Activated CD4-positive, alpha-beta T cell treated with anti-CD3 and anti-CD28 coated beads, Interleukin-2, Interleukin-6, amounts not matched to agents 100 ng/mL and 50 ng/mL, durations not matched to agents 16 hours and 8 hours (primary cell): ENCODE data around the gene MRGPRD.
"Not testable (repeated sequence)": the region's sequence is repeated elsewhere in the genome, so short reads cannot be mapped to it uniquely, and the experiment has no call there.

Source experiments
- DNase-seq: peaks from one replicate; pipeline ENCODE4 v3.0.0-alpha.2; 2020

MRGPRD gene

DNA sequence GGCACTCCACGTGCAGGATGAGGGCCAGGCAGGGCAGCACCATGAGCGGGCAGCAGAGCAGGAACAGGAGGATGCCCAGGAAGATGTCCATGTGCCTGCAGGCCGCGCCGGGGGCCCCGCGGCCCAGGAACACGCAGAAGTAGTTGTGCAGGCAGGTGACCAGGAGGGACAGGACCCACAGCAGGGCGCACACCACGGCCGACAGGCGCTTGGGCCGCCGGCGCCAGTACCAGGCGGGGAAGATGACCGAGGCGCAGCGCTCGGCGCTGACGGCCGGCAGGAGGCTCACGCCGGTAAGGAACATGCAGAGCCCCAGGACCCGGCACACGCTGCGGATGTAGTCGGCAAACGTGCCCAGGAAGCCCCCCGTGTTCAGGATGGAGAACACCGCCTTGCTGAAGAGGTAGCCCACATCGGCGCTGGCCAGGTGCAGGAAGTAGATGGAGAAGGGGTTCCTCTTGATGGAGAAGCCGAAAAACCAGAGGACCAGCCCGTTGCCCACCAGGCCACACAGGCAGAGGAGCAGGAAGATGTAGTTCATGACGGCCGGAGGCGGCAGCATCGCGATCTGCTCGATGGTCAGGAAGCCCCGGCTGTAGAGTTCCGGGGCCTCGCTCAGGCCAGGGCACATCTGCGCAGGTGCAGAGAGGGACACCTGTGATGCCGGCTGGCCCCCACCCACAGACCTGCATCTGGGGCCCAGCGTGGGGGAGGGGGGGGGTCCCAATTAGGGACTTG lies 25.0 kb upstream of the MRGPRD start:
- DNase-seq = no peak

DNA sequence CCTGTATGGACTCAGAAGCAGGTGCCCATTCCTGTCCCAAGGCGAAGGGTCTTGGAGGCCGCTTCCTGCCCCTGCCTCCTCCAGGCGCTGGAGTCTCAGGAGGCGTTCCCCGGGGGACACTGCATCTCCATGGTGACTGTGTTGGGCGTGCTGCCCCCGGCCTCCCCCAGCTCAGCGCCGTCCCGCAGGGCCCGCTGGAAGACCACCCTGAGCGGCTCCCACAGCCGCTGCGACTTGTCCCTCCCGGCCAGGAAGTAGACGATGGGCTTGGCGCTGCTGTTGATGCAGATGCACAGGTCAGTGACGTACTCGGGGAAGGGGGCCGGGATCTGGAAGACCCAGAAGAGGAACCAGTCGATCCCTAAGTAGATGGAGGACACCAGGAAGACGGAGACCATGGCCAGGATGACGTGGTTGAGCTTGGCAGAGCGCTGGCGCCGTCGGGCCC lies 24.4 kb upstream of the MRGPRD start:
- DNase-seq = no peak

DNA sequence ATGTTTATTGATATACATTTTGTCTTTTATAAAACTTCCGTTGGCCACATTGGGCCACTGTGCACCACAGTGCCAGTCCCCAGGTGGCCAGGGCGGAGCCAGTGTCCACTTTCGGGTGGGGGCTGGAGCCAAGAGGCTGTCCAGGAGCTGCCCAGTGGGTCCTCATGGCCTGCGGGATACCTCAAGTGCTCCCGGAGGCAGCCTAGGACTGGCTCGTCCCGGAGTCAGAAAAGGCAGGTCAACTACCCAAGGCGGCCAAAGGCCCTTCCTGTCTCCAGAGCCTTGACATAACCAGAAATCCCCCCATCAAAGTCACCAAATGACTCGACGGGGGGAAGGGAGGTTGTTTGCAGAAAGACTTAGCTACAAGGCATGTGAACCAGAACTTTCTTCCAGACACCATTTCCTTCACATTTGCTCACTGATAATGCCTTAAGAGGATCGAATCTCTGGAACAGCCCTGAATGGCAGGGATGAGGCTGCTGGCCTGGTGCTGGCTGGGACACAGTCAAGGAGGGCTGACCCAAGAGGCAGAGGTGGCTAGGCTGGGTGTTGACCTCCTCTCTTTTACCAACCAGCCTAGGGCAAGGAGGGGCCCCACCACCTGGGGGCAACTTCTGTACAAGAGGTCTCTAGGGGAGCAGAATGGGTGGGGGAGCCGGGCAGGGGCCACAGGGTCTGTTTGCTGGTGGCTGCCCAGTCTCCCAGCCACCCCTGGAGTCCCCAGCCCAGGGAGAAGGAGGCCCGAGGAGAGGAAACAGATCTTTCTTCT lies 23.8 kb upstream of the MRGPRD start:
- DNase-seq = no peak

DNA sequence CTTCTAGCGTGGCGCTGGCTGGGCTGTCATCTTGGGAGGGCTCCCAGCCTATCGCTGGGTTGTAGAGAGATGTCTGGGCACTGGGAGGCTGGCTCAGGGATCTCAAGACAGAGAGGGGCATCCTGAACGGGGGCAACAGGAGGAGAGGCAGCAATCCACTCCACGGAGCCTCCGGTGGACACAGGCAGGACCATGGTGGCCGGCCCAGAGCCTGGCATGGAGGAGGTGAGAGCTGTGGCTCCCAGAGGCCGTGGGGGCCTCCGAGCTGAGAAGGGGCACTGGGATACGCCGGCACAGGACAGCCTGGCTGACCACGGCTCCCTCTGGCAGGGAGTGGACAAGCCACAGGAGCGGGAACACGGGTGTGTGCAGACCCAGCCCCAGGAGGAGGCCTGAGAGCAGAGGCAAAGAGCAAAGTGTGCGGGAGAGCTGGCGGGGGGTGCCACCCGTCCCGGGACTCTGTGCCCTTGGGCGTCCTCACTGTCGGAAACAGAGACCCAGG lies 23.1 kb upstream of the MRGPRD start:
- no peak for DNase-seq

DNA sequence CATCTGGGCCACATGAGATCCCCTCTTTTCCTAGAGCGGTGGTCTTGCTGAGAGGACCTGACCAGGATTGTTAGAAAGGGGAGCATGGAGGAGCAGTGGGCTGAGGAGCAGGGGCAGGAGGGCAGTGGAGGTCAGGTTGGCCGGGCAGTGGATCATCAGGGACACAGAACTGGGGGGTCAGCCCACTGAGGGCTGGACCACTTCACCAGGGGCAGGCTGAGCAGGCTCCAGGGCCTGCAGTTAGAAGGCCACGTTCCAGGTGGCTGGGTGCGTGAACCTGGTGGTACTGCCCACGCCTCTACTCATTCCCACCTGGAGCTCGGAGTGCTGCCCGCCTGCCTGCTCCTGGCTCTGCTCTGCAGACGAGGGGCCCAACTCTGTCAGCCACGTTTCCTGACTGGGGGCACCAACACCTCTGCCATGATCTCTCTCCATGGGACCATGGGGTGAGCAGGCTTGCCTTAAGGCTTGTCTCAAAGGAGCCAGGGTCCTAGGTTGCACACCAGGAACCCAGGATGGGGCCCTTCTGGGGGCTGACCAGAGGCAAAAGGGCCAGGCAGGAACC lies 22.6 kb upstream of the MRGPRD start:
- DNase-seq = no peak

DNA sequence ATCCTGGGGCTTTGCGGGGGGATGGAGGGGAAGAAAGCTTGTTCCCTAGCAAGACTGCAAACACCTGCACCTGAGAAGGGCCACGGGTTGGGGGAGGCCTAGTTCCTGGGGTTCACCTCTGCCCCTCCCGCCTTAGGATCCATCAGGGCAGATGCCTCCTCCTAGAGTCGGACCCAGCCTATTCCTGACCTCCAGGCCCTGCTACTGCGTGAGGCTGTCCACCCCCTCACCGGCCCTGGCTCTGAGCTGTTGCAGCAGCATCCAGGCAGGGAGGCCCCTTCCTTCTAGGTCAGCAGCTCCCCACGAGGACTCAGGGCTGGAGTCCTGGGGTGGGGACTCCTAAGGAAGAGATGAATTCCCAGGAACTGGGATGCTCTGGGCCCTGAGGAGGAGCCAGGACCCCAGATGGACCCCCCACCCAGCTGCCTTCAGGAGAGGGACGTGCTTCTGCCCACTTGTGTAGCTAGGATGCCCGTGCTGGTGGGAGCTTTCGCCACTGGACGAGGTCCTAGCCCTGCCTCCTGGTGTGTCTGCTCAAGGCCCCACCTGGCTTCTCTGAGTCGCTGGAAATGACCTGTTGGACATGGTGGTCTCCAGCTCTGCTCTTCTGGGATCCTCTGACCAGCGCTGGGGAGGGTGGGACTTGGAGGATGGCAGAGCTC lies 21.9 kb upstream of the MRGPRD start:
- no peak for DNase-seq

DNA sequence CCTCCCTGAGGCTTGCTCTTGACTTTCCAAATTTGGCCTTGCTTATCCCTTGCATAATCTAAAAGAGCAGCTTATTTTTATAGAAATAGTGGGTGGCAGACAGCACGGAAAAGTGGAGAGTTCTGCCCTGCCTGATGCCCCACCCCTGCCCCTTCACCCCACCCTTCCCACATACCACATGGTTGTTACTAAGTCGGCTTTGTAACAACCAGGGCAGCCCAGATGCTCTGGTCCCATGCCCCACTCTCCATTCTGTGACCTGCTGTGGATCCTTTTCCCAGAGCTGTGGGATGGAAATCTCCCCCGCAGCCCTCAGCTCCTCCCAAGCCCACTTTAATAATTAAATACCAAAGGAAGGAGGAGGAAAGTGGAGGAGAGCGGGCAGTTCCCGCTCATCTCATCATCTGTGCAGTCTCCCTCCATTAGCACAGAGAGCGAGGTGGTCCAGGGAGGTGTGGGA lies 21.4 kb upstream of the MRGPRD start:
- no peak for DNase-seq

DNA sequence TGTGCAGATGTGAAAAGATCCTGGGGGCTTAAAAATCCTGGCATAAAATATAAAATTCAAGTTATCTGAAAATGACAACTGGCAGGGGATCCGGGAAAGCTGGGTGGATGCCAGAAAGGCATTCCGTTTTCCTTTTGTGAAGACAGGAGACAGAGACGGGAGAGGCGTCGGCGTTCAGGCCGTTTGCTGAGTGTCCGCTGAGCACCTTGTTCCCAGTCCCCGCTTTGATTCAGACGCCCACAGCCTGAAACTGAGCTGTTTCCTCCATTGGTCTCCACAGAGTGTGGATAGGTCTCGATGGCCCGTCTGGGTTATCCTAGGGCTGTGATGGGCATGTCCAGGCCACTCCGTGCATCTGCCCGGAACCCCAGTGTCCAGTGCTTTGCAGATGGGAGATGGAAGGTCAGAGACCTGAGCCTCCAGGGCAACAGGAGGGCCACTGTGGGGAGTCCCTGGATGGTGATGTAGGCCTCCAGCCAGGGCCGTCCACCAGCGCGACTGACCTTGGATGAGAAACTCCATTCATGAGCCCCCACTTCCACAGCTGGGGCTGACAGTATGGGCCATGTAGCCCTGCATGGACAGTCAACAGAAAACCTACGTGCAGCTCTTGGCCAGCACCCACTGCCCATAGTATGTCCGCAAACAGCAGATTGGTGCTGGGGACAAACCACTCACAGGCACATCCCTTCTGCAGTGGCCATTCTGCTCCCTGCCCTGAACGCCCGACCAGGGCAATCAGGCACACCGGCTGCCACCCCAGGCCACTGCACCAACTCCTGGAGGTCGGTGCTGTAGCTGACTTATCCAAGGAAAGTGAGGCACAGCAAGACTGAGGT lies 20.7 kb upstream of the MRGPRD start:
- DNase-seq = no peak

DNA sequence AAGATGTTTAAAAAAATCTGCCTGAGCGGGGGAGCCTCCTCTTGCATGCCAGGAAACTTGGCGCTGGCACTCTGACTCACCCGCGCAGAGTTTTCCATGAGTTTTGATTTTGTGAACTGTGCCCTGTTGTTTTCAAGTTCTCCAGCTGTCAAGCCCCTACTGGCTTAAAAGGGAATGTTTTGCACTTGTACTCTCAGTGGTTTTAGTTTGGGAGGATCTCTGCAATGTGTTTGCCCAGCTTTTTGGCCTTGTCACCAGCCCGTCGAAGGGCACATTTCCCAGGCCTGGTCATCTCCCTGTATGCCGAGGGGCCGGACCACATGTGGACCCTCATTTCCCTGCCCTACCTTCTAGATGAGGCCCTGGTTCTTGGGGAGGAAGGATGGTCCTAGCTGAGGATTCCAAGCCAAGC lies 20.1 kb upstream of the MRGPRD start:
- no peak for DNase-seq

DNA sequence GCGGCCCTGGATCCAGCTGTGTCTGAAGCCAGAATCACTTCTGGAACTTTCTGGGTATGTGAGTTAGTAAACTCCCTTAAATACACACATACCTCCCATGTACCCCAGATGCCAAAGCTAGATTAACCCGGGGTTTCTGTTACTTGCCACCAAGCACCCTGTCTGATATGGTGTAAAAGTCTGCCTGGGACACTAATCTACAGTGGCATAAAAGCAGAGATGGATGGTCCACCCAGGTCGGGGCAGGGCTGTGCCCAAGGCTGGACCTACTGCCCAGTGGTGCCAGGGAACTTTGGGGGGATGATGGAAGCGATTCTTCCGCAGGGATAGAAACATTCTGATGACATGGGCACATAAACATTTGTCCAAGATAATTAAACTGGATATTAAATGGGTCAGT lies 19.6 kb upstream of the MRGPRD start:
- DNase-seq = no peak

DNA sequence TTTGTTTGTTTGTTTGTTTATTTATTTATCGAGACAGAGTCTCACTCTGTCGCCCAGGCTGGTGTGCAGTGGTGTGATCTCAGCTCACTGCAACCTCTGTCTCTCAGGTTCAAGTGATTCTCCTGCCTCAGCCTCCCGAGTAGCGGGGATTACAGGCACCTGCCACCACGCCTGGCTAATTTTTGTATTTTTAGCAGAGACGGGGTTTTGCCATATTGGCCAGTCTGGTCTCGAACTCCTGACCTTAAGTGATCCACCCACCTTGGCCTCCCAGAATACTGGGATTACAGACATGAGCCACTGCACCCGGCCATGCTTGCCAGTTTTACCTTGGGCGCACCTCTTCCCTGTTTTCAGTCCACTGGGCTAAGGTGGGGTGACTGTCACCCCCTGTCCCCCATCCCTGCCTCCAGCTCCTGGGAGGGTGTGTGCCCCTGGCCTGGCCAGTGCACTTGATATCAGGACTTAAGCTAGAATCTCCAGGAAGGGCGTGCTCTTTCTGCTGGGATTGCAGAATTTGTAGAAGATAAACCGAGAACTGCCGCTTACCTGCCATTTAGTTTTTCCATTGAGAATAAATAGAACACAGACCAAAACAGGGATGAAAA lies 19.1 kb upstream of the MRGPRD start:
- DNase-seq = not testable (repeated sequence)

DNA sequence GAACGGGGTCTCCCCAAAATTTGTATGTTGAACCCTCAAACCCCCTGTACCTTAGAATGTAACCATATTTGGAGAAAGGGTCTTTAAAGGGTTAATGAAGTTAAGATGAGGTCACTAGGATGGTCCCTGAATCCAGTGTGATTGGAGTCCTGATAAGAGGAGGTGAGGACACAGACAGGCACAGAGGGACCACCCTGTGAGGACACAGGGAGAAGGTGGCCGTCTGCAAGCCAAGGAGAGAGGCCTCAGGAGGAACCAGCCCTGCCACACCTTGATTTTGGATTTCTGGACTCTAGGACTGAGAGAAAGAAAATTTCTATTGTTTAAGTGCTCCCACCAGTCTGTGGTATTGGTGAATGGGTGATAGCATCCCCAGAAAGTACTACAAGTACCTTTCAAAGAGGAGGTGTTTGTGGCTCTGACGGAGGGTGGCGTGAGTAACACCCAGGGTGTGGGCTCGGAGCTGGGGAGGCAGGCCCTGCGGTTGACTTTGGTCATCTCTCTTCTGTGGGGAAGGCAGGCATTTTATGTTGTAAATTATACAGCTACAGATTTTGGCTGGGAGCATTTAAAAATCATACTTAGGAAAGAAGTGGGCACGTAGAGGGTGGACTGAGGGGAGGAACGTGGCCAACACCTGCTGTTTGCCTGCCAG lies 18.4 kb upstream of the MRGPRD start:
- DNase-seq = no peak

DNA sequence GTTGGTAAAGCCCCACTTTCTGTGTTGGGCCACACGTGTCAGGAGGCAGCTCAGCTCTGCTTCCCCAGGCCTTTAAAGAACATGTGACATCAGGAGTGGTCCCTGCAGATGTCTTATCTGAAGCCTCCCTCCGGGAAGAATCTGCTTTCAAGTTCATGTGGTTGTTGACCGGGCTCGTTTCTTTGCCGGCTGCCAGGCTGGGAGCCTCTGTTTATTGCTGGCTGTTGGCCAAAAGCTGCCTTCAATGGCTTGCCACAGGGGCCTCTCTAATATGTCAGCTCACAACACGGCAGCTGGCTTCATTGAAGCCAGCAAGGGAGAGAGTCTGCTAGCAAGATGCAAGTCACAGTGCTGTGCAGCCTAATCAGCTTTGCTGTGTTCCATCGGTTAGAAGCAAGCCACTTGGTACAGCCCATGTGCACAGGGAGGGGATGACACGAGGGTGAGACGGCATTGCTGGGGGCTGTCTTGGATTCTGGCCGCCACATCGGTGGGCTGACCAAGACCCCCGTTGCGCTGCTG lies 17.7 kb upstream of the MRGPRD start:
- no peak for DNase-seq

DNA sequence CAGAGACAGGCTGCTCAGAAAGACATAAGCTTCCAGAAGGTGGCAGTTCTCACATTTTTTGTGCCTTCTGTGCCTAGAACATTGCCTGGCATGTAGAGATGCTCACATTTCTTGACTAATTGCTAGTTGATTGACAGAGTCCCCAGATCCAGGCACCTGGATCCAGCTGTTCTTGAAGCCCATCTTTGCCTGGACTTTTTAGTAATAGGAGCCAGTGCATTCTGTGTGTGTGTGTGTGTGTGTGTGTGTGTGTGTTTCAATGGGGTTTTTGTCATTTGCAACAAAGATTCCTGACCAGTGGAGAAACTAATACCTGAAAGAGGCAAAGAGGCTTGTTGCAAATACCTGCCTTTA lies 17.2 kb upstream of the MRGPRD start:
- no peak for DNase-seq

DNA sequence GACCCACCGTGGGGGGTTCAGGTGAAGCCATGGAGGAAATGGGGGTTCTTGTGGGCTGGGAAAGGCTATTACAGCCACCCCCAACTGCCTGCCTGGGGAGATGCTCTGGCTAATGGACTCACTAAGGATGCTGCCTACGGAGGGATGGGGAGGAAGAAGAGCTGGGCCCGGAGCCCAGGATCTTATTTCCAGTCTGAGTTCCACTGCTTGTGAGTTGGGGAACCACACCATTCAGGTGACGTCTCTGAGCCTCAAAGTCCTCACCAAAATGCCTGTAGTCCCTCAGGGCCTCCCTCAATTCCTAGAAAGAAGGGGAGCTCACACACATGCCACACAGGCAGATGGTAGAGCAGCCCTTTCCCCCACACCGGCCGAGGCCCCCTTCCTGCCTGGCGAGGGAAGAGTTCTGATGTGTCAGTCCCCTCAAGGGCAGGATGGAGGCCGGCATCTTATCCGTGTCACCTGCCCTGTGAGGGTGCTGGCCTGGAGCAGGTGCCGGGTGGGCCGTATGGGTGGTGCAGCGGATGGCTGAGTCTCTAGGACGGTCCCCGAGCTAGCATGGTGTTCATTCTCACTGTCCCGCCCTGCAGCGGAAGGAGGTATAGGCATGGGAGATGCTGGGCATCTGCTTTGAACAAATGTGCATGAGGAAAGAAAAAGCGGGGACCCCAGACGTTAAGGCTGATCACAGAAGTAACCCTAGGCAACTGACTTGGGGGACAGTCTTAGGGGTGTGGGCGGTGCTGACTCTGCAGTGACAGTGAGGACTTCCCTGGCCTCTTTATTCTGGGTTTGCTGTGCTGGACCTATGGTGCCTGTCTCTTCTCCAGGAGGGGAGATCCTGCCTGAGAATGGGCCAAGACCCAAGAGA lies 16.6 kb upstream of the MRGPRD start:
- no peak for DNase-seq

DNA sequence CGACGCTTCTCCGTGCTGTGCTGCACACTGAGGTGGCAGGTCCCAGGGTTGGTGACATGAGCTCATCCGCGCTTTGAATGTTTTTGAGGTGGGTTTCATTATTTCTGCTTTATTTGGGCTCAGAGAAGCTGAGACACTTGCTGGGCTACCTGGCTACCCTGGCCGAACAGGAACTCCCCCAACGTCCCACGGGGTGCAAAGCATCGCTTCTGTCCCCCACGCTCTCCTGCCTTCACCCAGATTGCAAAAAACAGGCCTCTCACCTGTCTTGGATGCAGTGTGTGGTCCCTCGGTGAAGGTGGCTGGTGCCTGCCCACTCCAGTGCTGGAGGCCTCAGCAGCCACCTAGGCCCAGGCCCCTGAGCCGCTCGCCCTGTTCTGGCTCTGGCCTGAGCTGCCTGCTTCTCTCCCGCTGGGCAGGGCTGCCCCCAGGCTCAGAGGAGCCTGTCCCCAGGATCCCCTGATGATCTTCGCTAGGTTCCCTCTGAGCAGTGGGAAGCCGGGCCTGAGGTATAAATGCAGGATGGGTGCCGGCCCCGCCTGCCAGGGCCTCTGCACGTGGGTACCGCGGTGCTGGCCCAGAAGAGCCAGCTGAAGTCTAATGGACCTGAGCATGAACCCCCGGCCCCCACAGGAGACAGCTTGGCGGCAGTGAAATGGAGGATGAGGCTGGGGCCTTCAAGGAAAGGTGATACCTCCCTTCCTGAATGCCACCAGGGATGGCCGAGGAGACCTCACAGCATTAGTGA lies 15.8 kb upstream of the MRGPRD start:
- DNase-seq = no peak

DNA sequence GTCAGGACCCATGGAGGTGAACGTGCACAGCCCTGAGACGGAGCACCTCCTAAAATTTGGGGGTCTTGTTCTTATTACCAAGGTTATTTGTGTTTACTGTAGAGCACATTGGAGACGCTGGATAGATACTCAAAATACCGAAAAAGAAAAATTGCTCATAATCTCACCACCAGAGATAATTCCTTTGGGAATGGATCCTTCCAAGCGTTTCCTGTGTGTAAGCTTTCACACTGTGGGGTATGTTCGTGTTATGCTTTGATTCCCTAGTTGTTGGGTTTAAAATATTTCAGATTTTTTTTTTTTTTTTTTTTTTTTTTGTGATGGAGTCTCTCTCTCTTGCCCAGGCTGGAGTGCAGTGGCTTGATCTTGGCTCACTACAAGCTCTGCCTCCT lies 14.1 kb upstream of the MRGPRD start:
- DNase-seq = no peak

DNA sequence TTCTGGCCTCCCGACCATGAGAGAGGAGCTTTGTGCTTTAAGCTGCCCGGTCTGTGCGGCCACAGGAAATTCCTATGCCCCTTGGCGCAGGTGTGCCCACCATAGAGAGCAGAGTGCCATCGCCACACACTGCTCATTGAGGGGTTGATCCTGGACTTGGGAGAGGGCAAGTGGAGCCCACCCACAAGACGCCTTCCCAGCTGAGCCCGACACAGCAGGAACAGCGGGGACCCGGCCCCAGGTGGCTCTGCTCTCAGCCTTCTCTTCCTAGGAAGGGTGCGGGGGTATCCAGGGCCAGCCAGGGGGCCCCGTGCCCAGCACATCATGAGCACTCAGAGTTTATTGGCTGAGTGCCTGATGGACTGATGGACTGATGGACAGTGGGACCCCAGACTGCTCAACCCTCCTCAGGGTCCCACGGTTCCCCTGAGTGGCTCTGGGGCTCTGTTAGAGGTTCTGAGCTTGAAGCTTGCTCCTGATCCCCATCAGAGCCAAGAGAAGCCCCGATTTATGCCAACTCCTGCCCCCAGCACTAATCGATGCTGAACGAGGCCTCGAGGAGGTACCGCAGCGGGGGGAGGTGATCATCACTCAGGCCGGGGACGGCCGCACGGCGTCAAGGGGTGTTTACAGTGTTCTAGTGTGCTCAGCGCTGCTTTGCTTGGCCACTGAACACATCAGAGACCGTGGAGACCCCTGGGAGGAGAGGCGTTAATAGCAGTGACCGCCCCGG lies 13.5 kb upstream of the MRGPRD start:
- DNase-seq = no peak

DNA sequence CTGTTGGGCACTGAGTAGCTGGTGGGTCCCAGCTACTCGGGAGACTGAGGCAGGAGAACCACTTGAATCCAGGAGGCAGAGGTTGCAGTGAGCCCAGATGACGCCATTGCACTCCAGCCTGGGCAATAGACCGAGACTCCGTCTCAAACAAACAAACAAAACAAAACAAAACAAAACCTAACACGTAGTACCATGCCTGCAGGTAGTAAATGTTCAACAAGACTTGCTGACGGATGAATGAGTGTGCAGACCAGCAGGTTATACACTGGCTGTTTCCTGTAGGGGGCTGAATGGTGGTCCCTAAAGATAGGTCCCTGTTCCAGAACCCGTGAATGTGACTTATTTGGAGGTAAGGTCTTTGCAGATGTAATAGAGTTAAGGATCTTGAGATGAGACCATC lies 12.8 kb upstream of the MRGPRD start:
- no peak for DNase-seq
